SK-N-SH treated with all-trans-retinoic acid at 6 μM for 48 hours (cell line): Measurements from ENCODE around the gene DHRS12.

Experiments
- ARNTL ChIP-seq: fragments of 450-650 bp; formaldehyde crosslinking; IDR thresholded peaks from 2 replicates; pipeline ENCODE4 v1.5.0; 2020; ENCODE audit warnings: low read depth, mild to moderate bottlenecking, moderate library complexity, borderline replicate concordance
- ESRRG ChIP-seq: fragments of 250-450 bp; sonication (Bioruptor Pico); IDR thresholded peaks from 2 replicates; pipeline ENCODE4 v1.6.1; 2021; ENCODE audit warnings: mild to moderate bottlenecking
- GLIS3 ChIP-seq: fragments of 250-450 bp; sonication (Bioruptor Pico); IDR thresholded peaks from 2 replicates; pipeline ENCODE4 v1.5.0; 2020; ENCODE audit warnings: mild to moderate bottlenecking, moderate library complexity
- ISL1 ChIP-seq: fragments of 250-450 bp; sonication (Bioruptor Pico); IDR thresholded peaks from 2 replicates; pipeline ENCODE4 v2.1.2; 2022; ENCODE audit warnings: mild to moderate bottlenecking, moderate library complexity
- PATZ1 ChIP-seq: fragments of 250-450 bp; sonication (Bioruptor Pico); IDR thresholded peaks from 2 replicates; pipeline ENCODE4 v1.8.0; 2020; ENCODE audit warnings: mild to moderate bottlenecking, moderate library complexity, borderline replicate concordance
- TCF4 ChIP-seq: fragments of 250-450 bp; sonication (Bioruptor Pico); IDR thresholded peaks from 2 replicates; pipeline ENCODE4 v1.8.0; 2021; ENCODE audit warnings: mild to moderate bottlenecking, moderate library complexity, borderline replicate concordance
- TOX ChIP-seq: fragments of 250-450 bp; sonication (Bioruptor Pico); IDR thresholded peaks from 2 replicates; pipeline ENCODE4 v1.8.0; 2021; ENCODE audit warnings: mild to moderate bottlenecking, moderate library complexity, borderline replicate concordance
- ZFP30 ChIP-seq: fragments of 450-650 bp; formaldehyde crosslinking; IDR thresholded peaks from 2 replicates; pipeline ENCODE4 v1.5.0; 2022; ENCODE audit warnings: mild to moderate bottlenecking, moderate library complexity
- TF ChIP-seq, protein P1 (sequence below): fragments of 250-450 bp; sonication (Bioruptor Pico); IDR thresholded peaks from 2 replicates; pipeline ENCODE4 v1.5.0; 2020; ENCODE audit warnings: mild to moderate bottlenecking, moderate library complexity

GRCh38 chr13:51825681-51826254, 21.8 kb upstream of the DHRS12 start:
- TF ChIP-seq GLIS3 (CRISPR knock-in tag) (no peak), PATZ1 (no peak), TOX (CRISPR knock-in tag) (no peak), ESRRG (CRISPR knock-in tag) (no peak), ARNTL (CRISPR knock-in tag) (no peak), ZFP30 (CRISPR knock-in tag) (no peak), TCF4 (CRISPR knock-in tag) (no peak), ISL1 (CRISPR knock-in tag) (no peak)
- TF ChIP-seq, protein P1, sequence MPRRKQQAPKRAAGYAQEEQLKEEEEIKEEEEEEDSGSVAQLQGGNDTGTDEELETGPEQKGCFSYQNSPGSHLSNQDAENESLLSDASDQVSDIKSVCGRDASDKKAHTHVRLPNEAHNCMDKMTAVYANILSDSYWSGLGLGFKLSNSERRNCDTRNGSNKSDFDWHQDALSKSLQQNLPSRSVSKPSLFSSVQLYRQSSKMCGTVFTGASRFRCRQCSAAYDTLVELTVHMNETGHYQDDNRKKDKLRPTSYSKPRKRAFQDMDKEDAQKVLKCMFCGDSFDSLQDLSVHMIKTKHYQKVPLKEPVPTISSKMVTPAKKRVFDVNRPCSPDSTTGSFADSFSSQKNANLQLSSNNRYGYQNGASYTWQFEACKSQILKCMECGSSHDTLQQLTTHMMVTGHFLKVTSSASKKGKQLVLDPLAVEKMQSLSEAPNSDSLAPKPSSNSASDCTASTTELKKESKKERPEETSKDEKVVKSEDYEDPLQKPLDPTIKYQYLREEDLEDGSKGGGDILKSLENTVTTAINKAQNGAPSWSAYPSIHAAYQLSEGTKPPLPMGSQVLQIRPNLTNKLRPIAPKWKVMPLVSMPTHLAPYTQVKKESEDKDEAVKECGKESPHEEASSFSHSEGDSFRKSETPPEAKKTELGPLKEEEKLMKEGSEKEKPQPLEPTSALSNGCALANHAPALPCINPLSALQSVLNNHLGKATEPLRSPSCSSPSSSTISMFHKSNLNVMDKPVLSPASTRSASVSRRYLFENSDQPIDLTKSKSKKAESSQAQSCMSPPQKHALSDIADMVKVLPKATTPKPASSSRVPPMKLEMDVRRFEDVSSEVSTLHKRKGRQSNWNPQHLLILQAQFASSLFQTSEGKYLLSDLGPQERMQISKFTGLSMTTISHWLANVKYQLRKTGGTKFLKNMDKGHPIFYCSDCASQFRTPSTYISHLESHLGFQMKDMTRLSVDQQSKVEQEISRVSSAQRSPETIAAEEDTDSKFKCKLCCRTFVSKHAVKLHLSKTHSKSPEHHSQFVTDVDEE (CRISPR knock-in tag) = no peak
